Forelimb muscle (tissue), 1 donor: Measurements from ENCODE around the gene EIF2B4. TPM values are rescaled to one million over a fixed set of nuclear protein-coding genes. Genes with fewer than 3 reads are reported as not detected.
A peak's percentile ranks its signal among the peaks of the same experiment; 100 is the strongest.

Experiments
- DNase-seq: peaks from one replicate; pipeline ENCODE4 v3.0.0-alpha.2; 2013; ENCODE audit warnings: low read depth
- polyA plus RNA-seq: library from polyadenylated mRNA; unstranded; fragments of 120-200 nt; gene quantifications from one replicate; pipeline ENCODE4 v1.2.1, GENCODE V29; 2013; ENCODE audit not compliant: insufficient read length

Gene EIF2B4
- 32.7 TPM for polyA plus RNA-seq

DNA sequence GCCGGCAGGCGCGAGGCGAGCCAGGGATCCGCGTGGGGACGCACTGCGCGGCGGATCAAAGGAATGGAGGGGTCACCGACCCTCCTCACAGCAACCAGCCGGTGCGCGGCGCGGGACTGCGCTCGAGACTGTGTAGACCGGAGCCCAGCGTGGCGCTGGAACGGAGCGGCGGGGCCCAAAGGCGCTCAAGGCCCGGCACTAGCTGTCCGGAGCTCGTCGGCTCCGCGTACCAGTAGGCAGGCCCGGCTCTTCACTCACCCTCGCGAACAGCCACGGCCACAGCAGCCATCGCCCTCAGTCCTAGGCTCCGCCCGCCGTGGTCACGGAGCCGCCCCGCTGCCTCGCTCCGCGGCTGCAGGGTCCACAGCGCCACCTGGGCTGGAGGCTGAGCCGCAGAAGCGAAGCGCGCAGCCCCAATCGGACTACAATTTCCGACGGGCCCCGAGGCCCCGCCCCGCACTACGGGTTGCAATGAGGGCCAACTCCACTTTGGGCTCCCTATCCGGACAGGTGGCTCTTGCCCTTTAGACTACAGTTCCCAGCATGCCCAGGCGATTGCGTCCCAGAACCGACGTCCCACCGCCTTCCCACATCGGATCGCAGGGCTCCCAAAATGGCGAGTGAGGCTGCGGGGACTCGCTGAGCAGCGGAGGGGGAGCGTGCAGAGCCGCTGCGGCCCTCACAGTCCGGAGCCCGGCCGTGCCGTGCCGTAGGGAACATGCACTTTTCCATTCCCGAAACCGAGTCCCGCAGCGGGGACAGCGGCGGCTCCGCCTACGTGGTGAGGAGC is at the start of gene EIF2B4, which contains the start of gene SNX17:
TSS of gene EIF2B4 (minus strand) at position 313 of the 790 bp plus-strand sequence. CDS start at position 289, 24 bp downstream.
TSS of gene SNX17 (plus strand) at position 591 of the 790 bp plus-strand sequence. CDS start at position 719, 128 bp downstream.
- peak; percentile 98 for DNase-seq

DNA sequence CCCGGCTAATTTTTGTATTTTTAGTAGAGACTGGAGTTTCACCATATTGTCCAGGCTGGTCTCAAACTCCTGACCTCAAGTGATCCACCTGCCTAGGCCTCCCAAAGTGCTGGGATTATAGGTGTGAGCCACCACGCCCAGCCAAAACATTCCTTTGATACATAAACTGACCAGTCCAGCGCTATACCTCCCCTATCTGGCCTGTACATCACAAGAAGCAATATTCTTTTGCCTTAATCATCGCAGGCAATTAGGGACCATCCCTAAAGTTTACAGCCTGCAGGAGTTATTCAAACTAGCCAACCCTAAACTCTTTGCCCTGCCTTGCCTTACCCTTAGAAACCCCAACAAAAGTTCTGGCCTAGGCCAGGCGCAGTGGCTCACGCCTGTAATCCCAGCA is 46.0 kb upstream of the EIF2B4 start:
- no peak for DNase-seq

DNA sequence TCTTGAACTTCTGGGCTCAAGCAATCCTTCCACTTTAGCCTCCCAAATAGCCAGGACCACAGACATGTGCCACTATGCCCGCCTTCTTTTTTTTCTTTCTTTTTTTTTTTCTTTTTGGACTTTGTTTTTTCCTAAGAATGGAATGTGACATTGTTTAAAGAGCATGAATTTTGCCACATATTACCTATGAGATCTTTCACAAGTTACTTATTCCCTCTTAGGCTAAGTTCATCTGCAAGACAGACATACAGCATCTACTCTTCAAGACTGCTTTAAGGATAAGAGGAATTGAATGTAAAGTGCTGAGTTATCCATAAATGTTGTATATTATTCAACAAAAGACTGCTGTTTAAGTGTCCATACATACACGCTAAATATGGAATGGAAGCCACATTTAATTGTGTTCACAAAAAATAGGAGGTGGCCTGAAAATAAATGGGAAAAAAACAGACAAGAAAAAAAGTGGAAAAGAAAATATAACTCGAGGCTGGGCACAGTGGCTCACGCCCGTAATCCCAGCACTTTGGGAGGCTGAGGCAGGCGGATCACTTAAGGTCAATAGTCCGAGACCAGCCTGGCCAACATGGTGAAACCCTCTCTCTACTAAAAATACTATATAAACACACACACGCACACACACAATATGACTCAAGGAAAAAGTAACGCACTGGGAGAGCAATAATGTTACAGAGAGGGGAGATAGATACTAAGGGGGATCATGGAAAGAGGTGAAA is 42.4 kb upstream of the EIF2B4 start:
- no peak for DNase-seq

DNA sequence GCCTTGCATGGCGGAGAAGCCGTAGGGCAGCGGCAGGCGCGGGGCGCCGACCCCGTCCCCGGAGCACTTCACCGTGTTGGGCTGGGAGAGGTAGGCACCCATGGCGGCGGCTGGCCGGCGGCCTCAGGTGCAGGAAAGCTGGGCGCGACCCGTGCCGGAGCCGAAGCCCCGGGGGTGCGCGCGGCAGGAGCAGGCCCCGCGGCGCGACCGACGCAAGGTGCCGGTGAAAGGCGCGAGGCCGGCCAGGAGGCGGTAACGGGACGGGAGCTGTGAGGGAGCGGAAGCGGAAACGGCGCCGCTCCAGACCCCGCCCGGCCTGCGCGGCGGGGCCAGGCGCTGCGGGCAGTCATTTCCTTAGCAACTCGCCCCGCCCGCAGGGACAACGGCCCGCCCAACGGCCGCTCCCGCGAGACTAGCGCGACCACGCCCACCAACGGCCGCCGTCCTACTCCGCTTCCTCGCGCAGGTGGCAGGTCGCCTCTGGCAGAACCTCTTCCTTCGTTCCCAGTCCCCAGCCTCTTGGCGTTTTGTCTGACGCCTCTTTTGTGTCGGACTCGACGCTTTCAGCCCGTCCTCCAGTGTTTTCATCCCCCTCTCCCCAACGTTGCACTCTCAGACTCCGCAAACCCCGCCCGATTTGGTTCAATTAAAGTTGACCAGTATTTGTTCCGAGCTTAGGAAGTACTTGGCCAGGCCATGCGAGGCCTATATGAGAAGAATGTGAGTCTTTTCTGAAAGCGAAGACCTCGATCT is 39.4 kb upstream of the EIF2B4 start, which contains the start of gene PPM1G:
TSS of gene PPM1G (minus strand) at position 271 of the 753 bp plus-strand sequence. CDS start at position 102, 169 bp downstream.
- peak; percentile 80 for DNase-seq

DNA sequence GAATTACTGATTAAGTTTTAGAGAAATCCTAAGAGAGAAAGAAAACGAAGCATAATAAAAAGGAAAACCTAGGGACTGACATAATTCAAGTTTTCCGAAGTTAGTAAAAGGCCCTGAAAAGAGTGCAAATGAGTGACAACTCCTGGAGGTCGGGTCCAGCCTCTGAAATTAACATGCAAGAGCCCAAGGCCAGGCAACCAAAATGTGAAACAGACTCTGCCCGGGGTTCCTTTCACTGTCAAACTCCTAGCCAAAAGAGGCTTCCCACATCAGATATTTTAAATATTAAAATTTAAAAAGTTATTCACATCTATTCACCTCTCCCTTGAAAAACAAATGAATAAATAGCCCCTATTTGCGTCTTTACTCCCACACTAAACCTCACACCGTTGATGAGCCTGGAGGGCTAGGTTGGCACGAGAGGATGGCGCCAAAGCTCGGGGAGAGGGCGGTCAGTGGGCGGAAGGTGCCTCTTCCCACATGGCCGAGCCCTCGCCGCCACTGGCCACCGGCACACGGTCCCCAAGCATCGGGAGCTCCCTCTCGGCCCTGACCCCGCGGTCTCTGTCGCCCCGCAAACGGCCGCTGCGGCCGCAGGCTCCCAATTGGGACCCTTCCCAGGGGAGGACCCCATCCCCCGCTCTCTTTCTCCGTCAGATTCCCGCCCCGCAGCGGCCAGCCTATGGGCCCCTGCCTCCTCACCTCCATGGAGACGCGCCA is 38.6 kb upstream of the EIF2B4 start:
- DNase-seq, result no peak

DNA sequence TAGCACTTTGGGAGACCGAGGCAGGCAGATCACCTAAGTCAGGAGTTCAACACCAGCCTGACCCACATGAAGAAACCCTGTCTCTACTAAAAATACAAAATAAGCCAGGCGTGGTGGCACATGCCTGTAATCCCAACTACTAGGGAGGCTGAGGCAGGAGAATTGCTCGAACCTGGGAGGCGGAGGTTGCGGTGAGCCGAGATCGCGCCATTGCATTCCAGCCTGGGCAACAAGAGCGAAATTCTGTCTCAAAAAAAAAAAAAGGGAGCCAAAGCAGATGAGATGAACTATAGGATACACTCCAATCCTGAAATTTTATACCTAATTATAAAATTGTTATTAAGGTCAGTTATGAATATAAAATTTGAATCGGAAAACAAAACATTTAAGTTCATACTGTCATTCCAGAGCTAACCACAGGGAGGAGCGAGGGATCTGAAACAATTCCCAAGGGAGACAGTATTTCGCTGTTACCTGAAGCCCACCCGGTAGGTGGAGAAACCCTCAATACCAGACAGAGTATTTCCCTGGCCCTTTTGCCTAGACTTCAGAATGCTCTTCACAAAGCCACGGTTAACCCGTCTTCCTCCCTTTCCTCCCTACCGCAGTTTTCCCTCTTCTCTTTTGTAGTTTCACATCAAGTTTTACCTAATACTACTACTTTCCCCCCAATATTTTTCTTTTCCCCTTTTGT is 37.8 kb upstream of the EIF2B4 start:
- no peak for DNase-seq

DNA sequence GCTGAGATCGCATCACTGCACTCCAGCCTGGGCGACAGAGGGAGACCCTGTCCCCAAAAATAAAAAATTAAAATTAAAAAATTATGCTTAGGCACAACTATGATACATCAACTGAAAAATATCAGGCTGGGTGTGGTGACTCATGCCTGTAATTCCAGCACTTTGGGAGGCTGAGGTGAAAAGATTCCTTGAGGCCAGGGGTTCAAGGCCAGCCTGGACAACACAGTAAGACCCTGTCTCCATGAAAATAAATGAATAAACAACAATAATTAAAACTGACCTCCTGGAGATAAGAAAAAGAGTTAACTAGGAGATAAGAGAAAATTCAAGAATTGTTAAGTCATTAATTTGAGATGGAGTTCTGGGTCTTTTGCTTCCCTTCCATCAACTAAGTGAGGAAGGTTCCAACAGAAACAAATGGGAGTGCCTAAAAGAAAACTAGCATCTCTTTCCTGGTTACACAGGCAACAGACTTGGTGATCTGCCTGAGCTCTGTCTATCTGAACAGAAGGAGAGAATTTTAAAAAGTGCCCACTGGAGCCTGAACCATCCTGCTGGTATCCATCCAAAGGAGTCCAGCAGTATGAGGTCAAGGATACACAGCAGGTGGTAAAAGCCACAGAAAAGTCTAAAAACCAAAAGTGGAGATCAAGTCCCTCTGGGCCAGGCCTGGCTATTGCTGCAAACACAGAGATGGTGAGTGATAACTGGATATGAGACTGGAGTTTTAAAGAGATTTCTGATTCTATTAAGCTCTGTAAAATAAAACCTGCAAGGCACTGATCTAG is 30.4 kb upstream of the EIF2B4 start:
- DNase-seq, result no peak

DNA sequence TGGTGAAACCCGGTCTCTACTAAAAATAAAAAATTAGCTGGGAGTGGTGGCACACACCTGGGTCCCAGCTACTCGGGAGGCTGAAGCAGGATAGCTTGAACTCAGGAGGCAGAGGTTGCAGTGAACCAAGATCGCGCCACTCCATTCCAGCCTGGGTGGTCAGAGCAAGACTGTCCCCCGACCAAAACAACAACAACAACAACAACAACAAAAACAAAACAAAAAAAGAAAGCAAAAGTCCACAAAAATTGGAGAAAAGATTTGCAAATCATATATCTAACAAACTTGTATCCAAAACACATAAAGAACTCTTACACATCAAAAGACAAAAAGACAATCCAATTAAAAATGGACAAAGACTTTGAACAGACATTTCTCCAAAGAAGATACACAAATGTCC is 28.8 kb upstream of the EIF2B4 start:
- DNase-seq, result no peak

DNA sequence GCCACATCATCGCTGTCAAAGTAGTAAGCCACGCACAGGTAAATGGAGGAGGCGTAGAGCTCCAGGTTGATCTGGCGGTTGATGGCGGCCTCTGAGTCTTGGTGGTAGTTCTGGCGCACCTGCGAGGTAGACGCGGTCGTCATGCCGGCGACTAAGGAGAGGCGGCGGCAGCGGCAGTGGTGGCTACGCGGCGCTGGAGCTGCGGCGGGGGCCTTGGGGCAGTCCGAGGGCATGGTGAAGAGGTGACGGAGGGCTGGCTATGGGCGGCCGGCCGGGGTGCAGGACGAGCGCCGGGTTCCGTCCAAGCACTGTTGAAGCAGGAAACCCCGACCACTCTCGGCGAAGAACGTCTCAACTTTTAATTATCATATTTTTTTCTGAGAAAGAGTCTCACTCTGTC is 23.1 kb upstream of the EIF2B4 start:
- no peak for DNase-seq

DNA sequence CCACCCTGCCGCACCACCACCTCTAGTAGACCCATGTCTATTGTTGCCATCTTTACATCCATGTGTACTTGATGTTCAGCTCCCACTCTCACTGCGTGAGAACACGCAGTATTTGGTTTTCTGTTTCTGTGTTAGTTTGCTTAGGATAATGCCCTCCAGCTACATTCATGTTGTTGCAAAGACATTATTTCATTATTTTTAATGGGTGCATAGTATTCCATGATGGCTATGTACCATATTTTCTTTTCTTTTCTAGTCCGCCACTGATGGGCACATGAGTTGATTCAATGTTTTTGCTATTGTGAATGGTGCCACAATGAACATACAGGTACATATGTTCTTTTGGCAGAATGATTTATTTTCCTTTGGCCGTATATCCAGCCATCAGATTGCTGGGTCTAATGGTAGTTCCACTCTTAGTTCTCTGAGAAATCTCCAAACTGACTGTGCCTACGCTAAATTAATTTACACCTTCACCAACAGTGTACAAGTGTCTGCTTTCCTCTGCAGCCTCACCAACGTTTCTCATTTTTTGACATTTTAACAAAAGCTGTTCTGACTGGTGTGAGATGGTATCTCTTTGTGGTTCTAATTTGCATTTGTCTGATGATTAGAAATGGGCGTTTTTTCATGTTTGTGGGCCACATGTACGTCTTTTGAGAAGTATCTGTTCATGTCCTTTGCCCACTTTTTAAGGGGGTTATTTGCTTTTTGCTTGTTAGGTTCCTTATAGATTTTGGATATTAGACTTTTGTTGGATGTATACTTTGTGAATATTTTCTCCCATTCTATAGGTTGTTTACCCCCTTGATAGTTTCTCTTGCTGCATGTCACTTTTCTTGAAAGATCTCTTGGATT is 20.9 kb upstream of the EIF2B4 start:
- no peak for DNase-seq

DNA sequence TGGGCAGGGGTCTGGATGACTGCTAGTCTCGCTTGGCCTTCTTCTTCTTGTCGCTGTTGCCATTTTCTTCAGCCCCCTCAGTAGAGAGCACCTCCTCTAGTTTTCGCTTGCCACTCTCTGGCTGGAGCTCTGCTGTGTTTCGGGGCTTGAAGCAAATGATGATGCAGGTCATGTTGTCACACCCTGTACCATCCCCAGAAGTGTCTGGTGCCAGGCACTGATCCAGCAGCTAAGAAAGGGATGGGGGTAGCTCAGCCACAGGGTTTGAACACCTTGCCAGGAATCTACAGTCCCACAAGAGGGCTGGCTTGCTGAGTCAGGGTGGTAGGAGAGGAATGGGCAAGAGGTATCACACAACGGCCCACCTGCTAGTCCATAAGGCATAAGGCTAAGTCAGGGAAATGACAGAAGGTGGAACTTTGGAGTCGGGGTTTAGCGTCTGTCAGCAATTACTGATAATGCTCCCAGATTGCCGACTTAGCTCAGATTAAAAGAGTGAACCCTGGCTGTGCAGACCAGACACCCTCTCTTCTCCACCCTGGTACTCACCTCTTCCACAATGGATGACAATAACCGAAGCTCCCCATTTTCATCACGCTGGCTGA is 11.5 kb upstream of the EIF2B4 start:
- no peak for DNase-seq

DNA sequence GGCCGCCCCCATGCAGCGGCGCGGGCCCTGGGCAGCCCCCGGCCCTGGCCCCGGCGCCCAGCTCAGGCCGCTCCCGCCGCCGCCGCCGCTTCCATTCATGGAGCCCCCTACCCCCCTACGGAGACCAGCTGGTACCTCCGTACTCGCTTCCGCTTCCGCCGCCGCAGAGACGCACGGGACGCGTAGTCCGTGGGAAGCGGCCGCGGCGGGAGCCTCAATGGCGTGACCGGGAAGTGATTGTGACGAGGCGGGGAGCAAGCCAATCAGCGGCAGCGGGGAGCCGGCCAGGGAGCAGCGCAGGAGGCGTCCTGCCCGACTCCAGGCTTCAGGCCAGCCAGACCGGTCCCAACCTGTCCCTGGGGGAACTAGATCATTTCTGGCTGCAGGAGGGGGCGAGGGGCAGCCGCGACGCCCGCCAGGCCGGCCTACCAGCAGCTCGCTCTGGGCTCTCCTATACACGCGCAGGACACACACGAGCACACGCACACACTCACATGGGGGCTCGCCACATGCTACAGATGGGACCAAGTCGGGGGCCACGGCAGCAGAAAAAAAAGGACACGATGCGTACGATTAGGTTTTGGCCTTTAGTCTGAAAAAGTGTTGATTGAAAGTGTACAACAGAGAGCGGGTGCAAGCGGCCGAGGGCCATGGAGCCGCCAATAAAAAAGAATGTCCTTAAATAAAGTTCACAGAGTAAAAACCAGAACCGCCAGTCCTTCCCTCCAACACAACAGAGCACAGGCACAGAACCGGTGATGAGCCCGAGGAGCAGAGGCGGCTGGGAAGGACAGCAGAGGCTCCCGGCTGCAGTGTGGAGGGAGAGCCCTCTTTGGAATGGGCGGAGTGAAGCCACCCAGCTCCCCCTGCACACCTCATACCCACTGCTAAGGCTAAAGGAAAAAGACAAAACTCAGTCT is 10.7 kb upstream of the EIF2B4 start, which contains the start of gene ZNF513:
TSS of gene ZNF513 (minus strand) at position 109 of the 920 bp plus-strand sequence. CDS start 208 bp downstream, outside the sequence.
- peak; percentile 80 for DNase-seq

DNA sequence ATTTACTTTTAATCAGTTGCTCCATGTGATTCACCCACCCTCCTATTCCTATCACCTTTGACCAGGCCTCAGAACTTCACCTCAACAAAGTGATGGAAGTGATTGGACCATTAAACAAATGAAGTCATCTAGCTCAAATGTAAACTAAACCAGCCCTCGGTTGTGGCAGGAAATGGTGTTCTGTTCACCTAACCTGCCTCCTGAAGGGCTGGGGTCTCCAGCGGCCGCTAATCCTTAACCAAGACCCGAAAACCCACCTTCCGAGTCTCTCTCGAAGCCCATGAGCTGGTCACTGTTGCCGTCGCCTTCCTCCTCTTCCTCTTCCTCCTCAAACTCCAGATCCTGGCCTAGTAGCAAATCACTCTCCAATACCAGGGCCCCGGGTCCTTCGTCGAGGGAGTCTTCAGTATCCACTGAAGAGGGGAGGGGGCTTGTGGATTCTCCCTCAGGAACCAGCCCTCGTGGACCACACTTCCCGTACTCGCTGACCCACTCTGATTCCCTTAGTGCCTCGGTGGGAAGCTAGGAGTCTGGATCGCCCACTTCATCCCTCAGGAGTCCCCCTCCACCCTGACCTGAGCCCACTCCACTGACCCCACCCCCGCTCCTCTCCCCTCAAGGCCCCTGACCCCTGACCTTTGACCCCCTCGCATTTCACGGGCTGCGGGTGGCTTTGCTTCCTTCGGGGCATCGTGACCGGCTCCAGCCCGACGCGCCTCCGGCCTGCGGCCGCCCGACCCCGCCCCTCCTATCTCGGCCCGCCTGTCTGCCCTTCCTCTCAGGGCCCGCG is 9.9 kb upstream of the EIF2B4 start:
- DNase-seq, result no peak

DNA sequence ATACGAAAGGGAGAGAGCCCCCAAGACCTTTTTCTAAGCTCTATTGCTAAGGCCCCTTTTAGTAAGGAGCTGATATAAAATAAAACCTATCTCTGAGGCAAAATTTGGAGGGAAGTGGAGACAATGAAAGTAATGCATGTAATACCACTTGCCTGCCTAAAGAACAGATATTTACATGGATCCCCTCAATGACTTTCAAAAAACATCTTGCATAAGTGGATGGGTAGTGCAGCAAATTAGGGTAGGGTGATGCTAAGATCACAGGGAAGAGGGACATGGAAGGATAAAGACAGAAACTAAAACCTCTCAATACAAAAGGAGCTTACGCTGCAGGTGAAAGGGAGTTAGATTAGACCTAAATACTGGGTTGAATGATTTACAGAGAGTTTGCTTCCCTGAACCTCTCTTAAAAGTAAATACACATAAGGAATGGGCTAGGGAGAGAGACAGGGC is 9.3 kb upstream of the EIF2B4 start:
- no peak for DNase-seq

DNA sequence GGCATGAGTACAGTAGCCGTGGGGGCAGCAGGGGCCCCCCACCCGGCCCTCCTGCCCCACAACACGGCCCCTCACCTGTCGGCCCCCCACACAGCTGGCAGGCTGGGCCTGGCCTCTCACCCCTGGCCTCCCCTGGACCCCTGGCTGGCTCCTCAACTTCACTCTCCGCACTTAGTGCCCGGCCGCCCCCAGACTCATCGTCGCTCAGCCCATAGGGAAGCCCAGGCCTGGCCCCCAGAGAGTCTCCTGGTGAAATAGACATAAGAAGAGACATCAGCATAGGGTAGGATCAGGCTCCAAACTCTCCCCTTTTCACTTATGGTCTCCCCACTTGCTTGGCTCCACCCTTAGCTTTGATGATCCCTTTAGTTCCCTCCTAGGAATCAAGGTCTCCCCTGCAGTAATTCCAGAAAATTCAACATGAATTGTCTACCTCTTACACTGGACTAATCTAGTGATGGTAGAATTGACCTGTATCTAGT is 8.7 kb upstream of the EIF2B4 start:
- DNase-seq, result no peak
